IMR-90 (cell line): ENCODE results near the gene NPSR1. TPM values are rescaled to one million over a fixed set of nuclear protein-coding genes. Genes with fewer than 3 reads are reported as not detected.

ENCODE experiments used
- ATAC-seq: fragments of 200-7000 bp; cut with Tn5 transposase; 2 replicates; pipeline ENCODE4 v1.9.1; 2020; ENCODE audit warnings: low read depth, mild to moderate bottlenecking, moderate library complexity
- BruUV-seq: library from RNA; stranded (reverse); fragments of 400-500 nt; replicated peaks from 2 replicates; lab custom pipeline; 2021; lab: Mats Ljungman, UMichigan
- CTCF ChIA-PET: fragments of 300-600 bp; formaldehyde crosslinking; extraction: SDS; loops from one replicate; lab custom pipeline; 2021; ENCODE audit warnings: antibody characterized with exemption; lab: Yijun Ruan, JAX
- POLR2A ChIA-PET: fragments of 300-600 bp; sonication (Branson Sonifier 250); formaldehyde crosslinking; loops from one replicate; lab custom pipeline; 2022; ENCODE audit warnings: antibody characterized with exemption; ENCODE audit not compliant: unreplicated experiment; lab: Charles Lee
- DNase-seq: peaks from one replicate; pipeline ENCODE4 v3.0.0; 2013
- H2AFZ ChIP-seq: replicated peaks from 2 replicates; pipeline ENCODE3; 2013; ENCODE audit warnings: low read length, mild to moderate bottlenecking; ENCODE audit not compliant: poor library complexity
- H2AK5ac ChIP-seq: 2 replicates; pipeline ENCODE4 v1.6.1; 2013; ENCODE audit warnings: low read depth, low read length, inconsistent platforms
- H2AK9ac ChIP-seq: replicated peaks from 2 replicates; pipeline ENCODE3; 2013; ENCODE audit warnings: mild to moderate bottlenecking, low read depth, low read length, moderate library complexity; ENCODE audit not compliant: poor library complexity
- H2BK120ac ChIP-seq: 2 replicates; pipeline ENCODE4 v1.6.1; 2013; ENCODE audit warnings: low read depth, low read length, inconsistent platforms
- H2BK15ac ChIP-seq: 3 replicates; pipeline ENCODE4 v1.6.1; 2013; ENCODE audit warnings: low read depth, low read length, inconsistent platforms
- H2BK20ac ChIP-seq: 2 replicates; pipeline ENCODE4 v1.6.1; 2013; ENCODE audit warnings: low read depth, mild to moderate bottlenecking, inconsistent platforms, low read length, moderate library complexity
- H2BK5ac ChIP-seq: 2 replicates; pipeline ENCODE4 v1.6.1; 2013; ENCODE audit warnings: mild to moderate bottlenecking, low read depth, low read length, inconsistent platforms; ENCODE audit not compliant: poor library complexity, severe bottlenecking
- H3K14ac ChIP-seq: replicated peaks from 2 replicates; pipeline ENCODE4 v1.6.1; 2013; ENCODE audit warnings: low read depth, low read length, inconsistent platforms
- H3K18ac ChIP-seq: 2 replicates; pipeline ENCODE4 v1.6.1; 2013; ENCODE audit warnings: low read depth, low read length, control low read depth
- H3K23ac ChIP-seq: 2 replicates; pipeline ENCODE4 v1.6.1; 2013; ENCODE audit warnings: low read depth, low read length, inconsistent platforms
- H3K27ac ChIP-seq: 2 replicates; pipeline ENCODE4 v1.5.1; 2013; ENCODE audit warnings: mild to moderate bottlenecking, control low read depth, low read length; ENCODE audit not compliant: insufficient read depth
- H3K27me3 ChIP-seq: 2 replicates; pipeline ENCODE4 v1.6.1; 2013; ENCODE audit warnings: low read length; ENCODE audit not compliant: control insufficient read depth, insufficient read depth
- H3K36me3 ChIP-seq: 2 replicates; pipeline ENCODE4 v1.6.1; 2013; ENCODE audit warnings: low read length, mixed read lengths; ENCODE audit not compliant: control insufficient read depth, insufficient read depth
- H3K4ac ChIP-seq: 2 replicates; pipeline ENCODE4 v1.6.1; 2013; ENCODE audit warnings: low read depth, low read length, inconsistent platforms
- H3K4me1 ChIP-seq: 2 replicates; pipeline ENCODE4 v1.6.1; 2013; ENCODE audit warnings: low read length, mixed read lengths; ENCODE audit not compliant: control insufficient read depth, insufficient read depth
- H3K4me2 ChIP-seq: 2 replicates; pipeline ENCODE4 v1.6.1; 2013; ENCODE audit warnings: low read depth, mild to moderate bottlenecking, control low read depth, low read length, moderate library complexity
- H3K4me3 ChIP-seq: 2 replicates; pipeline ENCODE4 v1.5.1; 2013; ENCODE audit warnings: low read depth, mild to moderate bottlenecking, control low read depth, low read length, moderate library complexity; ENCODE audit not compliant: insufficient read depth
- H3K56ac ChIP-seq: 2 replicates; pipeline ENCODE4 v1.6.1; 2013; ENCODE audit warnings: low read length, inconsistent platforms; ENCODE audit not compliant: insufficient read depth; ENCODE audit errors: extremely low read depth
- H3K79me1 ChIP-seq, 2 experiments: 2 replicates each; pipeline ENCODE4 v1.6.1; 2013; ENCODE audit warnings: low read length in 2 of 2, inconsistent platforms in 1 of 2, low read depth in 1 of 2
- H3K9ac ChIP-seq: 2 replicates; pipeline ENCODE4 v1.6.1; 2013; ENCODE audit warnings: low read depth, low read length, control low read depth
- H3K9me1 ChIP-seq: 2 replicates; pipeline ENCODE4 v1.6.1; 2013; ENCODE audit warnings: low read length, inconsistent platforms; ENCODE audit not compliant: insufficient read depth
- H3K9me3 ChIP-seq: 2 replicates; pipeline ENCODE4 v1.6.1; 2013; ENCODE audit warnings: low read length; ENCODE audit not compliant: control insufficient read depth, insufficient read depth
- H4K20me1 ChIP-seq: 2 replicates; pipeline ENCODE4 v1.6.1; 2013; ENCODE audit warnings: low read length, inconsistent platforms; ENCODE audit not compliant: insufficient read depth
- H4K5ac ChIP-seq: 2 replicates; pipeline ENCODE4 v1.6.1; 2013; ENCODE audit warnings: mild to moderate bottlenecking, low read depth, low read length, control low read depth
- H4K8ac ChIP-seq, 2 experiments: 2 replicates each; pipeline ENCODE4 v1.6.1; 2013; ENCODE audit warnings: low read depth in 2 of 2, low read length in 2 of 2, control low read depth in 1 of 2, inconsistent platforms in 1 of 2
- H4K91ac ChIP-seq: 2 replicates; pipeline ENCODE4 v1.6.1; 2013; ENCODE audit warnings: low read depth, low read length, inconsistent platforms; ENCODE audit not compliant: insufficient read depth
- MAFK ChIP-seq: IDR thresholded peaks from 2 replicates; pipeline ENCODE4 v1.6.1; 2012; ENCODE audit warnings: low read depth, low read length, improper control_type of control experiment
- MXI1 ChIP-seq: IDR thresholded peaks from 2 replicates; pipeline ENCODE4 v1.6.1; 2012; ENCODE audit warnings: low read depth, mild to moderate bottlenecking, low read length, moderate library complexity, borderline replicate concordance
- NFE2L2 ChIP-seq: fragments of 150-350 bp; IDR thresholded peaks from 2 replicates; pipeline ENCODE4 v1.6.1; 2016; ENCODE audit warnings: low read depth, mild to moderate bottlenecking, low read length
- RCOR1 ChIP-seq: IDR thresholded peaks from 2 replicates; pipeline ENCODE4 v1.6.1; 2012; ENCODE audit warnings: mild to moderate bottlenecking, low read length, improper control_type of control experiment; ENCODE audit not compliant: insufficient replicate concordance
- RFX5 ChIP-seq: IDR thresholded peaks from 2 replicates; pipeline ENCODE4 v1.8.0; 2012; ENCODE audit warnings: low read depth, mild to moderate bottlenecking, low read length, moderate library complexity
- WGBS, 2 experiments: methylation state at CpG; one replicate each; pipeline versions ENCODE4 v1.1.5 to v1.1.7; 2013; ENCODE audit warnings: missing lambda C conversion rate in 2 of 2; ENCODE audit not compliant: insufficient read length in 1 of 2; ENCODE audit errors: extremely low coverage in 2 of 2; 5-methylcytosine and 5-hydroxymethylcytosine counted together
- dilution Hi-C: fragments of 300-500 bp; cut with HindIII; formaldehyde crosslinking; loops from one replicate; pipeline ENCODE4 v1.14.3; 2018; ENCODE audit warnings: low sequenced_read_pairs; ENCODE audit not compliant: unreplicated experiment
- in situ Hi-C: fragments of 300-500 bp; cut with MboI; formaldehyde crosslinking; loops from 3 replicates; pipeline ENCODE4 v1.14.3; 2019; ENCODE audit warnings: low sequenced_read_pairs, inconsistent platforms, mixed read lengths
- intact Hi-C: fragments of 100-400 bp; cut with micrococcal nuclease; formaldehyde crosslinking; loops from 2 replicates; pipeline ENCODE4 v1.10.0; 2022
- polyA plus RNA-seq, 3 experiments: library from polyadenylated mRNA; depleted of rRNA; stranded (reverse); fragments of >200 nt; gene quantifications; 2 replicates each; pipeline ENCODE4 v1.2.3, GENCODE V29; 2012; ENCODE audit warnings: low replicate concordance in 1 of 3
- total RNA-seq: library from RNA; depleted of rRNA; stranded (reverse); fragments of >200 nt; gene quantifications from 2 replicates; pipeline ENCODE4 v1.2.3, GENCODE V29; 2012

Gene NPSR1
- total and polyA plus RNA-seq, 2 of the 4 experiments (the other 2 are of a cell fraction) = not detected

GRCh38 chr7:34622182-34622581 is 35.8 kb upstream of the NPSR1 start:
- H2BK120ac ChIP-seq = no peak overlapping the region
- no peak overlapping the region for H3K14ac ChIP-seq
- no peaks in the 10 kb centered on the region for H3K4me1 ChIP-seq
- intact Hi-C loops (no loop called here), dilution Hi-C loops (no loop called here), in situ Hi-C loops (no loop called here)
- H3K4me3 ChIP-seq = no peak overlapping the region
- H2BK20ac ChIP-seq = no peak overlapping the region
- no peaks in the 10 kb centered on the region for H3K27me3 ChIP-seq
- no peak overlapping the region for H4K5ac ChIP-seq
- no peak overlapping the region for H3K23ac ChIP-seq
- CTCF ChIA-PET = no interaction called here
- no peak overlapping the region for H4K91ac ChIP-seq
- no peak overlapping the region for H3K27ac ChIP-seq
- H4K8ac ChIP-seq = no peak overlapping the region
- POLR2A ChIA-PET = no interaction called here
- no peak overlapping the region for H2AK5ac ChIP-seq
- DNase-seq (no peak), ATAC-seq (no peak)
- no peak overlapping the region for H3K4ac ChIP-seq
- H2BK15ac ChIP-seq = no peak overlapping the region
- H2AK9ac ChIP-seq = no peak overlapping the region
- no peak overlapping the region for H2BK5ac ChIP-seq
- H3K4me2 ChIP-seq = no peak overlapping the region
- TF ChIP-seq MAFK = no peak
- no peak for TF ChIP-seq RFX5
- TF ChIP-seq NFE2L2 = no peak
- TF ChIP-seq RCOR1 = no peak
- TF ChIP-seq MXI1 = no peak
- H3K79me1 ChIP-seq = no peaks in the 10 kb centered on the region
- no peak overlapping the region for H3K56ac ChIP-seq
- no peaks in the 10 kb centered on the region for H3K9me1 ChIP-seq
- no TSS peak for BruUV-seq
- no peaks in the 10 kb centered on the region for H3K36me3 ChIP-seq
- no peak overlapping the region for H3K18ac ChIP-seq
- no CpG with 5 or more reads among the region's 2 CpGs for WGBS, 2 experiments
- H3K9me3 ChIP-seq = peaks cover 3% of the 10 kb centered on the region; the same call in 1 of the 2 replicates
- H4K20me1 ChIP-seq = no peaks in the 10 kb centered on the region
- H2AFZ ChIP-seq = no peak overlapping the region
- no peak overlapping the region for H3K9ac ChIP-seq
